ENCODE data around the gene GARIN5B. TPM values are rescaled to one million over a fixed set of nuclear protein-coding genes. Genes with fewer than 3 reads are reported as not detected.
"Not testable (repeated sequence)": the region's sequence is repeated elsewhere in the genome, so short reads cannot be mapped to it uniquely, and the experiment has no call there.

GARIN5B gene
- total RNA-seq, 1 donor from 2014 or later: not detected

DNA sequence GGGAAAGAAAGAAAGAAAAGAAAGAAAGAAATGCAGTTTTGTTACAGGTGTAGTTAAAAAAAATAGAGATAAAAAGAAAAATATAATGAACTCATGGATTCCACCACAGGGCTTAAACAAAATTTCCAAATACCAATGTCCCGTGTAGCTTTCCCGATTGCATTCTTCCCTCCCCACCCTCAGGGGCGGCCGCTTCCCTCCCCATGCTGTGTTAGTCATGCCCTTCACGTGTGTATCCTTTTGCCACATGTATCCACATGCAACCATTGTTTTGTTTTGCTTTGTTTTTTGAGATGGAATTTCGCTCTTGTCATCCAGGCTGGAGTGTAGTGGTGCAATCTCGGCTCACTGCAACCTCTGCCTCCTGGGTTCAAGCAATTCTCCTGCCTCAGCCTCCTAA, 27.0 kb downstream of the GARIN5B start:
- DNase-seq (no peak), ATAC-seq (ENCODE audit: low read depth) (no peak)
- intact Hi-C loops (cut with micrococcal nuclease): no loop called here
- no peaks in the 10 kb centered on the region for H3K9me3 Mint-ChIP-seq
- ChIA-PET CTCF (no interaction called here), POLR2A (interaction anchor here (0.7 kb wide), 1 partner anchor 55 kb away, joined by 3 read pairs; no protein-coding TSS in a partner anchor)
- TF ChIP-seq, protein P1, sequence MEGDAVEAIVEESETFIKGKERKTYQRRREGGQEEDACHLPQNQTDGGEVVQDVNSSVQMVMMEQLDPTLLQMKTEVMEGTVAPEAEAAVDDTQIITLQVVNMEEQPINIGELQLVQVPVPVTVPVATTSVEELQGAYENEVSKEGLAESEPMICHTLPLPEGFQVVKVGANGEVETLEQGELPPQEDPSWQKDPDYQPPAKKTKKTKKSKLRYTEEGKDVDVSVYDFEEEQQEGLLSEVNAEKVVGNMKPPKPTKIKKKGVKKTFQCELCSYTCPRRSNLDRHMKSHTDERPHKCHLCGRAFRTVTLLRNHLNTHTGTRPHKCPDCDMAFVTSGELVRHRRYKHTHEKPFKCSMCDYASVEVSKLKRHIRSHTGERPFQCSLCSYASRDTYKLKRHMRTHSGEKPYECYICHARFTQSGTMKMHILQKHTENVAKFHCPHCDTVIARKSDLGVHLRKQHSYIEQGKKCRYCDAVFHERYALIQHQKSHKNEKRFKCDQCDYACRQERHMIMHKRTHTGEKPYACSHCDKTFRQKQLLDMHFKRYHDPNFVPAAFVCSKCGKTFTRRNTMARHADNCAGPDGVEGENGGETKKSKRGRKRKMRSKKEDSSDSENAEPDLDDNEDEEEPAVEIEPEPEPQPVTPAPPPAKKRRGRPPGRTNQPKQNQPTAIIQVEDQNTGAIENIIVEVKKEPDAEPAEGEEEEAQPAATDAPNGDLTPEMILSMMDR (IDR thresholded peaks at IDR 0.05): no peak
- H3K4me3 Mint-ChIP-seq: no peak overlapping the region
- no peak overlapping the region for H3K27ac Mint-ChIP-seq
- peaks cover 3% of the 10 kb centered on the region for H3K36me3 Mint-ChIP-seq (ENCODE audit: low read depth)
- peaks cover 26% of the 10 kb centered on the region for H3K4me1 Mint-ChIP-seq
- peaks cover 15% of the 10 kb centered on the region for H3K27me3 Mint-ChIP-seq

DNA sequence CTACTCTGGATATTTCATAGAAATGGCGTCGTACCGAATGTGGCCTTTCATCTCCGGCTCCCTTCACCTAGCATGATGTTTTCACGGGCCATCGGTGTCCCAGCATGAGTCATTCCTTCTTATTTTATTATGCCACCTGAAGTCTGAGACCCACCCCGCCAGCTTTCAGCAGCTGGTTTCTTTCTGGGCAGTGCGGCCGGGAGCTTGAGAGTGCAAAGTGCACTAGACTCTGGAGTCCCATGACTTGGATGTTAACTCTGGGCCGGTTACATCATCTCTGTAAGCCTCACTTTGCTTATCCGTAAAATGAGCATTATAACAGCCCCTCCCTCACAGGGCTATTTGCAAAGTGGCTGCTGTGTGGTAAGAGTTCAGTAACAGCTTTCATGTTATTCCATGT, 29.2 kb downstream of the GARIN5B start:
- Mint-ChIP-seq H3K27me3 (peaks cover 16% of the 10 kb centered on the region), H3K4me1 (peaks cover 8% of the 10 kb centered on the region), H3K27ac (no peak overlapping the region), H3K4me3 (no peak overlapping the region), H3K9me3 (no peaks in the 10 kb centered on the region), H3K36me3 (ENCODE audit: low read depth) (no peaks in the 10 kb centered on the region)
- TF ChIP-seq, protein P1 (IDR thresholded peaks at IDR 0.05): no peak
- ATAC-seq (ENCODE audit: low read depth) (no peak), DNase-seq (no peak)
- ChIA-PET POLR2A (no interaction called here), CTCF (no interaction called here)
- intact Hi-C loops (cut with micrococcal nuclease): no loop called here

GRCh38 chr19:55329791-55330190, 33.3 kb downstream of the GARIN5B start:
- H3K4me3 Mint-ChIP-seq; ATAC-seq (ENCODE audit: low read depth); DNase-seq; intact Hi-C loops (cut with micrococcal nuclease); H3K27ac Mint-ChIP-seq; H3K4me1 Mint-ChIP-seq; H3K9me3 Mint-ChIP-seq; CTCF ChIA-PET; H3K36me3 Mint-ChIP-seq (ENCODE audit: low read depth): not testable (repeated sequence)
- POLR2A ChIA-PET: interaction anchor here (0.7 kb wide), 2 partner anchors 258 to 1974 kb away, joined by 3 read pairs; no protein-coding TSS in a partner anchor
- H3K27me3 Mint-ChIP-seq: peaks cover 18% of the 10 kb centered on the region

DNA sequence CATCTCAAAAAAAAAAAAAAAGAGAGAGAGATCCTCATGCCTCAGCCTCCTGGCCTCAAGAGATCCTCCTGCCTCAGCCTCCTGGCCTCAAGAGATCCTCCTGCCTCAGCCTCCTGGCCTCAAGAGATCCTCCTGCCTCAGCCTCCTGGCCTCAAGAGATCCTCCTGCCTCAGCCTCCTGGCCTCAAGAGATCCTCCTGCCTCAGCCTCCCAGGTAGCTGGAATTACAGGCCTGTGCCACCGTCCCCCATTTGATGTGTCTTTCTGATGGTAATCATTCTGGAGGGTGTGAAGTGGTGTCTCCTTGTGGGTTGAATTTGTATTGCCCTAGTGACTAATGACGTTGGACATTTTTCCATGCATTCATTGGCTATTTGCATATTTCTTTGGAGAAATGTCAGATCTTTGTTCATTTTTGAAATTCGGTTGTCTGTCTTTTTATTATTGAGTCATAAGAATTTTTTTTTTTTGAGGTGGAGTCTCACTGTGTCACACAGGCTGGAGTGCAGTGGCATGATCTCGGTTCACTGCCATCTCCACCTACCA, 34.2 kb downstream of the GARIN5B start:
- POLR2A ChIA-PET: interaction anchor here (0.7 kb wide), 3 partner anchors 74 to 1975 kb away, joined by 3 read pairs; no protein-coding TSS in a partner anchor
- H3K9me3 Mint-ChIP-seq; ATAC-seq (ENCODE audit: low read depth); intact Hi-C loops (cut with micrococcal nuclease); CTCF ChIA-PET; H3K4me3 Mint-ChIP-seq; H3K36me3 Mint-ChIP-seq (ENCODE audit: low read depth); DNase-seq; H3K27ac Mint-ChIP-seq; H3K4me1 Mint-ChIP-seq: not testable (repeated sequence)
- peaks cover 17% of the 10 kb centered on the region for H3K27me3 Mint-ChIP-seq

GRCh38 chr19:55325172-55325571, 37.9 kb downstream of the GARIN5B start, which contains the start of gene TMEM150B:
TMEM150B (minus strand) TSS chr19:55325341; CDS start chr19:55321036, 4,305 bp downstream.
- CTCF ChIA-PET: interaction anchor here (1.2 kb wide), 1 partner anchor 23 kb away, joined by 4 read pairs; no protein-coding TSS in a partner anchor
- Mint-ChIP-seq H3K27me3 (peaks cover 30% of the 10 kb centered on the region), H3K9me3 (no peaks in the 10 kb centered on the region), H3K36me3 (ENCODE audit: low read depth) (no peaks in the 10 kb centered on the region), H3K4me1 (no peaks in the 10 kb centered on the region), H3K4me3 (no peak within 1 kb of the TSS), H3K27ac (no peak within 1 kb of the TSS)
- POLR2A ChIA-PET: no interaction called here
- DNase-seq (no peak), ATAC-seq (ENCODE audit: low read depth) (no peak)
- TF ChIP-seq, protein P1 (IDR thresholded peaks at IDR 0.05): no peak
- intact Hi-C loops (cut with micrococcal nuclease): no loop called here

DNA sequence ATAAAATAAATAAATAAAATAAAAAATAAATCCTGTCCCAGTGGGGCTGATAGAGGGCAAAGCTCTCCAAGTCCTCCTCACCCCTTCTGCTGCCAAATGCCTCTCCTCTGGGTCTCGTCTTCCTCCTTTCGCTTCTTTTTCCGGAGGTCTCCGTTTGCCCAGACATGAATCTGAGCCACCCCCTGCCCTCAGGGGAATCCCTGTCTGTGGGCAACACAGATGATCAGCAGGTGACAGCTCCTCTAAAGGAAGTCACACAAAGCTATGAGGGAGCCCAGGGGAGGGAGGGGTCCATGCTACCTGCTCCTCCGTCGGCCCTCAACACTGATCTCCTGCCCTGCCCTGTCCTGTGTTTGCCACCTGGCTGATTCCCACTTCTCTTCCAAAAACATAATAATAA, 38.4 kb downstream of the GARIN5B start:
- CTCF ChIA-PET: interaction anchor here (1.2 kb wide), 1 partner anchor 23 kb away, joined by 4 read pairs; no protein-coding TSS in a partner anchor
- TF ChIP-seq, protein P1 (IDR thresholded peaks at IDR 0.05): no peak
- no peaks in the 10 kb centered on the region for H3K9me3 Mint-ChIP-seq
- DNase-seq (no peak), ATAC-seq (ENCODE audit: low read depth) (no peak)
- H3K27ac Mint-ChIP-seq: no peak overlapping the region
- no peak overlapping the region for H3K4me3 Mint-ChIP-seq
- intact Hi-C loops (cut with micrococcal nuclease): no loop called here
- H3K36me3 Mint-ChIP-seq (ENCODE audit: low read depth): no peaks in the 10 kb centered on the region
- POLR2A ChIA-PET: no interaction called here
- peaks cover 33% of the 10 kb centered on the region for H3K27me3 Mint-ChIP-seq
- no peaks in the 10 kb centered on the region for H3K4me1 Mint-ChIP-seq

All from activated B cell treated with CpG ODN at 0.5 μM for 24 hours (primary cell).